Fibroblast of lung (primary cell): ENCODE results near the gene TSHR.

Source experiments
- EZH2 ChIP-seq: IDR thresholded peaks from 2 replicates; pipeline ENCODE4 v1.5.1; 2012; ENCODE audit warnings: low read length, control low read depth, mild to moderate bottlenecking; ENCODE audit errors: missing control alignments
- TF ChIP-seq, protein P1 (sequence below), 2 donors: IDR thresholded peaks in 1 of 2; conservative IDR thresholded peaks in 1 of 2; 1 replicate in 1 of 2; 2 replicates in 1 of 2; pipeline ENCODE4 v1.5.1; 2011 to 2012; ENCODE audit warnings: low read length in 2 of 2, control low read depth in 1 of 2, inconsistent platforms in 1 of 2, low read depth in 1 of 2, mild to moderate bottlenecking in 1 of 2

- TF ChIP-seq, protein P1, sequence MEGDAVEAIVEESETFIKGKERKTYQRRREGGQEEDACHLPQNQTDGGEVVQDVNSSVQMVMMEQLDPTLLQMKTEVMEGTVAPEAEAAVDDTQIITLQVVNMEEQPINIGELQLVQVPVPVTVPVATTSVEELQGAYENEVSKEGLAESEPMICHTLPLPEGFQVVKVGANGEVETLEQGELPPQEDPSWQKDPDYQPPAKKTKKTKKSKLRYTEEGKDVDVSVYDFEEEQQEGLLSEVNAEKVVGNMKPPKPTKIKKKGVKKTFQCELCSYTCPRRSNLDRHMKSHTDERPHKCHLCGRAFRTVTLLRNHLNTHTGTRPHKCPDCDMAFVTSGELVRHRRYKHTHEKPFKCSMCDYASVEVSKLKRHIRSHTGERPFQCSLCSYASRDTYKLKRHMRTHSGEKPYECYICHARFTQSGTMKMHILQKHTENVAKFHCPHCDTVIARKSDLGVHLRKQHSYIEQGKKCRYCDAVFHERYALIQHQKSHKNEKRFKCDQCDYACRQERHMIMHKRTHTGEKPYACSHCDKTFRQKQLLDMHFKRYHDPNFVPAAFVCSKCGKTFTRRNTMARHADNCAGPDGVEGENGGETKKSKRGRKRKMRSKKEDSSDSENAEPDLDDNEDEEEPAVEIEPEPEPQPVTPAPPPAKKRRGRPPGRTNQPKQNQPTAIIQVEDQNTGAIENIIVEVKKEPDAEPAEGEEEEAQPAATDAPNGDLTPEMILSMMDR (conservative IDR thresholded peaks at IDR 0.05 in 1 of 2, IDR thresholded peaks at IDR 0.05 in 1 of 2; ENCODE audit: low read depth in 1 of 2, low read length in 2 of 2), result no peak
- no peak for TF ChIP-seq EZH2
These were observed 46.0 kb downstream of the TSHR start for GRCh38 chr14:81001447-81001846.
